ENCODE measurements around the gene SLC6A15. TPM values are rescaled to one million over a fixed set of nuclear protein-coding genes. Genes with fewer than 3 reads are reported as not detected.

The SLC6A15 gene
- not detected for total RNA-seq

DNA sequence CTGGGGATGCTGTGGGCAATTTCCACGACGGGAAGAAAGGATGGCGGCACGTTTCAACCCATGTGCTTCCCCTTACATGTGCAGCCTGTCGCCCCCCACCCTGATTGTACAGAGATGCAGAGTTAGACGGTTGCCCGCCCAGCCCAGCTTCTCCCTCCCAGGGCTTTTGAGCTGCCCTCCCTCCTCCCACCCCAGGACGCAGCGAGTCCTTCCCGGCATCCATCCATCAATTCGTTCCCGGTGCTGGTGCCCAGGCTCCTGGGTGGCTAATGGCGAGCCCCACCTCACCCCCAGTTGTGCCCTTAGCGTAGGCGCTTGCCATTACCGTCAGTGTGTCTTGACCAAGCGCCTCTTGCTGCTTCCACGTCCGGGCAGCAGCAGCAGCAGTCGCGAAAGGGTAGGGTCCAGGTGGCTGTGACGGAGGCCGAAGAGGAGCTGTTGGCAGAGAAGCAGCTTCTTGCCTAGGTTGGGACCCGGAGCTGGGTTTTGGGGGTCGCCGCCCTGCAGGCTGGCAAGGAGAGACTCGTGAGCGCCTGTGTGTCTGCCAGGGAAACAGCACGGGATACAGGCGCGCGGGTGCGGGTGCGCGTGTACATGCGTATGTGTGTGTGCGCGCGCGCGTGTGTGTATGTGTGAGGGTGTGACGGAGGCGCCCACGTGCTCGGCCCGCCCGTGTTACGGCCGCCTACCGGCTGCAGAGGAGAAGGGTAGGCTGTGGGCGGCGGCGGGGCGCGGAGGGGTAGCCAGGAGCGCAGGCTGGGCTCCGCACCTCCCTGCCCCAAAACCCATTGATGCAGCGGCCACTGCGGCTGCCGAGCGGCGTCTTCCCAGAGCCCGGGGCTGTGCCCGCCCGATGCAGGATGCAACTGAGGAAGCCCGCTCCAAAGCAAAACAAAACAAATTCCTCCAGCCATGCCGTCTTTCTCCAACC is at the start of gene SLC6A15:
Gene SLC6A15, minus strand, starts transcription at position 602 of the 931 bp plus-strand sequence. CDS start 20,679 bp downstream, outside the sequence.
- ATAC-seq (peak; percentile 30), DNase-seq (no peak)
- no peak within 1 kb of the TSS for H3K27ac Mint-ChIP-seq
- CTCF ChIA-PET: no interaction called here
- H3K9me3 Mint-ChIP-seq (ENCODE audit: low read depth): no peaks in the 10 kb centered on the region
- peaks cover 40% of the 10 kb centered on the region for H3K27me3 Mint-ChIP-seq
- H3K4me3 Mint-ChIP-seq: peak within 1 kb of the TSS; percentile 61
- peaks cover 8% of the 10 kb centered on the region for H3K4me1 Mint-ChIP-seq
- H3K36me3 Mint-ChIP-seq: no peaks in the 10 kb centered on the region

GRCh38 chr12:84960918-84961317 is 48.3 kb upstream of the SLC6A15 start:
- Mint-ChIP-seq H3K27me3 (no peaks in the 10 kb centered on the region), H3K4me1 (no peaks in the 10 kb centered on the region), H3K36me3 (no peaks in the 10 kb centered on the region), H3K27ac (no peak overlapping the region), H3K4me3 (no peak overlapping the region), H3K9me3 (ENCODE audit: low read depth) (no peaks in the 10 kb centered on the region)
- DNase-seq (no peak), ATAC-seq (no peak)
- CTCF ChIA-PET: no interaction called here

DNA sequence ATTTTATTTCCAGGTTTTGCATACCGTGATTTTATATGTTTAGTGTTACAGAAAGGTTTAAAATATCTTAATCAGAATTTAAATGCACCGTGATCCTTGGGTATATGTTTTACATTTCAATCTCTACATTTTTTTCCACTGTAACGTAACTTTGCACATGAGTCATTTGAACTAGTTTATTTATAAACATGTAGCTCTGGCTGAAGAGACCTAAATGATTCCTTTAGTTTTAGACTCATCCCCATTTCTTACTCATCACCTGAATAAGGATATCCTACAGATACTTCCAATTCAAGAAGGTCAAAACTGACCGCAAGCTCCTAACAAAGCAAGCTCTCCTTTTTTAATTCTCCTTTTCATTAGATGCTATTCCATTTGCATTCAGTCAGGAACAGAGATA is 42.7 kb upstream of the SLC6A15 start:
- CTCF ChIA-PET: interaction anchor here (0.8 kb wide), 1 partner anchor 9 kb away, joined by 3 read pairs; no protein-coding TSS in a partner anchor
- DNase-seq (no peak), ATAC-seq (no peak)
- Mint-ChIP-seq H3K27ac (no peak overlapping the region), H3K4me3 (no peak overlapping the region), H3K36me3 (no peaks in the 10 kb centered on the region), H3K9me3 (ENCODE audit: low read depth) (no peaks in the 10 kb centered on the region), H3K4me1 (no peaks in the 10 kb centered on the region), H3K27me3 (no peaks in the 10 kb centered on the region)

DNA sequence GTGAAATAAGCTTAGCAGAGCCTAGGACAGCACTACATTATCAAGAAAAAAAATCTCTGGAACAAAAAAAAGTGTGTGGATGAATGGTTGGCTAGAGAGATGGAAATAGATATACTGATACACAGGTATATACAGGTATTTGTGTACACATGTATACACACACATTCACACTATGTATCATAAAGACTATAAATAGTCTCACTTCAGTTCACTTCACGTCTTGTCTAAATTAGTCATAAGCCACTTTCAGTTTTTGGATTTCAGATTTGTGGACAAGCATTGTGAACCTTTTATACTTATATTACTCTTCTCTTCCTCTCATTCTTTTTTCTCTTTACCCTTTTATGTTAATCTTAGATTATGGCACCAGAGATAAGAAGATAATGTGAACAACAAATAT is 41.8 kb upstream of the SLC6A15 start:
- Mint-ChIP-seq H3K36me3 (no peaks in the 10 kb centered on the region), H3K27me3 (no peaks in the 10 kb centered on the region), H3K9me3 (ENCODE audit: low read depth) (no peaks in the 10 kb centered on the region), H3K4me3 (no peak overlapping the region), H3K27ac (no peak overlapping the region), H3K4me1 (no peaks in the 10 kb centered on the region)
- CTCF ChIA-PET: no interaction called here
- no peak for ATAC-seq
- DNase-seq: no peak

GRCh38 chr12:84950971-84951546 is 38.5 kb upstream of the SLC6A15 start:
- ATAC-seq: no peak
- DNase-seq: no peak
- Mint-ChIP-seq H3K9me3 (ENCODE audit: low read depth) (no peaks in the 10 kb centered on the region), H3K27ac (no peak overlapping the region), H3K27me3 (no peaks in the 10 kb centered on the region), H3K36me3 (no peaks in the 10 kb centered on the region), H3K4me1 (no peaks in the 10 kb centered on the region), H3K4me3 (no peak overlapping the region)
- CTCF ChIA-PET: no interaction called here

GRCh38 chr12:84946753-84947152 is 34.2 kb upstream of the SLC6A15 start:
- H3K9me3 Mint-ChIP-seq (ENCODE audit: low read depth): no peaks in the 10 kb centered on the region
- CTCF ChIA-PET: no interaction called here

DNA sequence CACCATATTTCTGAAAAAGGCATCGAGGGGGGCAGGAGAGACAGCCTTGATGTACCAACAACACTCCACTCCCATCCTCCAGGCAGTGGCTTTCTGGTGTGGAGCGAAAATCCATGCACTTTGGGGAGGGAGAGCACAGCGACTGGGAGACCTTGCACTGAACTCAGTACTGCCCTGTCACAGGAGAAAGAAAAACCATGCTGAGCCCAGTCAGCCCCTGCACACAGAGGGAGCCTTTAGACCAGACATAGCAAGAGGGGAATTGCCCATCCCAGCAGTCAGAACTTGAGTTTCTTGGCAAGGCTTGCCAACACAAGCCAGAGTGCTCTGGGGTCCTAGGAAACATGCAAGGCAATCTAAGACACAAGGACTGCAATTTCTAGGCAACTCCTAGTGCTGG is 24.8 kb upstream of the SLC6A15 start:
- DNase-seq: no peak
- CTCF ChIA-PET: no interaction called here
- Mint-ChIP-seq H3K36me3 (no peaks in the 10 kb centered on the region), H3K27me3 (no peaks in the 10 kb centered on the region), H3K4me3 (no peak overlapping the region), H3K9me3 (ENCODE audit: low read depth) (peaks cover 4% of the 10 kb centered on the region), H3K27ac (no peak overlapping the region), H3K4me1 (no peaks in the 10 kb centered on the region)
- no peak for ATAC-seq

More at GRCh38 chr12:84946753-84947152, 34.2 kb upstream of the SLC6A15 start:
- no peak overlapping the region for H3K27ac Mint-ChIP-seq
- no peak for ATAC-seq
- DNase-seq: no peak
- no peak overlapping the region for H3K4me3 Mint-ChIP-seq
- no peaks in the 10 kb centered on the region for H3K27me3 Mint-ChIP-seq
- no peaks in the 10 kb centered on the region for H3K36me3 Mint-ChIP-seq
- no peaks in the 10 kb centered on the region for H3K4me1 Mint-ChIP-seq

DNA sequence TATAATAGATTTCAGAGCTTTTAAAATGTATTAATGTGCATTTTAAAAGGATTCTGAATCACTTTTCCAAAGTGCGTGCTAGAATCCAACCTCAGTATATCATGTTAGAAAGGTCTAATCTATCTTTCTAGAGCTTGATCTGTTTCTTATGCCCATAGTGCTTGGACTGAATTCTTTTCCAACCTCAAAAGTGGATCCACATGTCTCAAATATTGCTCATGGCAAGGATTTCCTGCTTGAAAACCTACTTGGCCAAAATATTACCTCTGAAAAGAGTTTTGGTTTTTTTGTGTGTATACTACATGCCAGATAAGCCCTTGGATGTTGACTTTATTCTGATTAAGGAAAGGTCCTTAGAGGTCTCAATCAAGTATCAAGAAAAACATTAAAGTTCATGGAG is 16.9 kb upstream of the SLC6A15 start:
- peaks cover 4% of the 10 kb centered on the region for H3K9me3 Mint-ChIP-seq (ENCODE audit: low read depth)

GRCh38 chr12:84924981-84925380 is 12.4 kb upstream of the SLC6A15 start:
- no peak overlapping the region for H3K4me3 Mint-ChIP-seq
- no peak overlapping the region for H3K27ac Mint-ChIP-seq
- H3K9me3 Mint-ChIP-seq (ENCODE audit: low read depth): no peaks in the 10 kb centered on the region
- CTCF ChIA-PET: no interaction called here
- ATAC-seq (no peak), DNase-seq (no peak)
- H3K27me3 Mint-ChIP-seq: no peaks in the 10 kb centered on the region
- no peaks in the 10 kb centered on the region for H3K4me1 Mint-ChIP-seq
- no peaks in the 10 kb centered on the region for H3K36me3 Mint-ChIP-seq

More for the DNA sequence above, 16.9 kb upstream of the SLC6A15 start:
- DNase-seq: no peak
- Mint-ChIP-seq H3K36me3 (no peaks in the 10 kb centered on the region), H3K27ac (no peak overlapping the region), H3K4me1 (no peaks in the 10 kb centered on the region), H3K4me3 (no peak overlapping the region), H3K27me3 (no peaks in the 10 kb centered on the region)
- ATAC-seq: no peak
- CTCF ChIA-PET: no interaction called here

DNA sequence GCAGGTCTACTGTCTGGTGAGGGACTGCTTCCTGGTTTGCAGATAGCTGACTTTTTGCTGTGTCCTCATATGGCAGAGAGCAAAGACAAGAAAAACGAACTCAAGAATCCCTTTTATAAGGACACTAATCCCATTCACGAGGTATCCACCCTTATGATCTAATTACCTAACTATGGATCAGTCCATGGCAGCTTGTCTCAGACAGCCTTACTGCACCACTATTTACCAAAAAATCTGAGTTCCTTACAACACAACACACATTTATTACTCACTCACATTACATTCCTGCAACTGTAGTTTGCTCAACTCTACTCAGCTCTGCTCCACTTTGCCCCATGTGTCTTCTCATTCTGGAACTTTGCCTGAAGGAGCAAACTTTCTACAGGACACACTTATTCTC is 10.1 kb upstream of the SLC6A15 start:
- no peak overlapping the region for H3K27ac Mint-ChIP-seq
- no peaks in the 10 kb centered on the region for H3K27me3 Mint-ChIP-seq
- CTCF ChIA-PET: no interaction called here
- H3K36me3 Mint-ChIP-seq: no peaks in the 10 kb centered on the region
- no peak for DNase-seq
- H3K4me1 Mint-ChIP-seq: no peaks in the 10 kb centered on the region
- H3K9me3 Mint-ChIP-seq (ENCODE audit: low read depth): no peaks in the 10 kb centered on the region
- no peak for ATAC-seq
- H3K4me3 Mint-ChIP-seq: no peak overlapping the region

- no peak for DNase-seq
- Mint-ChIP-seq H3K36me3 (no peaks in the 10 kb centered on the region), H3K4me1 (no peaks in the 10 kb centered on the region), H3K9me3 (ENCODE audit: low read depth) (no peaks in the 10 kb centered on the region), H3K4me3 (no peak overlapping the region), H3K27me3 (no peaks in the 10 kb centered on the region), H3K27ac (no peak overlapping the region)
- CTCF ChIA-PET: no interaction called here
- ATAC-seq: no peak
Measured at GRCh38 chr12:84920331-84920730, 7.7 kb upstream of the SLC6A15 start.

GRCh38 chr12:84919271-84919670 is 6.7 kb upstream of the SLC6A15 start:
- Mint-ChIP-seq H3K9me3 (ENCODE audit: low read depth) (no peaks in the 10 kb centered on the region), H3K27ac (no peak overlapping the region), H3K4me3 (no peak overlapping the region), H3K36me3 (no peaks in the 10 kb centered on the region), H3K4me1 (no peaks in the 10 kb centered on the region), H3K27me3 (peaks cover 4% of the 10 kb centered on the region)
- CTCF ChIA-PET: no interaction called here
- ATAC-seq: no peak
- no peak for DNase-seq

GRCh38 chr12:84913129-84913515 is 523 bp upstream of the SLC6A15 start:
- H3K36me3 Mint-ChIP-seq: no peaks in the 10 kb centered on the region
- H3K4me1 Mint-ChIP-seq: peaks cover 8% of the 10 kb centered on the region
- no peak overlapping the region for H3K4me3 Mint-ChIP-seq
- H3K27ac Mint-ChIP-seq: no peak overlapping the region
- ATAC-seq (no peak), DNase-seq (no peak)
- no peaks in the 10 kb centered on the region for H3K9me3 Mint-ChIP-seq (ENCODE audit: low read depth)
- H3K27me3 Mint-ChIP-seq: peaks cover 40% of the 10 kb centered on the region
- CTCF ChIA-PET: no interaction called here

Measured in activated CD8-positive, alpha-beta memory T cell treated with anti-CD3 and anti-CD28 coated beads, Interleukin-2, amount 10 ng/mL, durations not matched to agents 7 days and 5 days (primary cell).